ENCODE results near the gene IL1RAPL2.
"Not testable (repeated sequence)": the region's sequence is repeated elsewhere in the genome, so short reads cannot be mapped to it uniquely, and the experiment has no call there.

Gene IL1RAPL2

GRCh38 chrX:104863466-104863865 is 297.5 kb downstream of the IL1RAPL2 start:
- no peak for DNase-seq

GRCh38 chrX:104864296-104864695 is 298.3 kb downstream of the IL1RAPL2 start:
- DNase-seq, result no peak

GRCh38 chrX:104877504-104877903 is 311.5 kb downstream of the IL1RAPL2 start:
- no peak for DNase-seq

- DNase-seq, result no peak
These were observed 336.1 kb downstream of the IL1RAPL2 start for GRCh38 chrX:104902070-104902469.

GRCh38 chrX:104909694-104910093 is 343.7 kb downstream of the IL1RAPL2 start:
- not testable (repeated sequence) for DNase-seq

GRCh38 chrX:104913348-104913747 is 347.3 kb downstream of the IL1RAPL2 start:
- no peak for DNase-seq

- not testable (repeated sequence) for DNase-seq
These were observed 348.7 kb downstream of the IL1RAPL2 start for GRCh38 chrX:104914686-104915085.

- DNase-seq, result no peak
These were observed 352.1 kb downstream of the IL1RAPL2 start for GRCh38 chrX:104918122-104918521.

GRCh38 chrX:104921584-104922205 is 355.7 kb downstream of the IL1RAPL2 start:
- DNase-seq, result peak; percentile 11

- peak; percentile 25 for DNase-seq
These were observed 356.2 kb downstream of the IL1RAPL2 start for GRCh38 chrX:104922206-104922621.

GRCh38 chrX:104929324-104929723 is 363.3 kb downstream of the IL1RAPL2 start:
- DNase-seq, result no peak

GRCh38 chrX:104935581-104935980 is 369.6 kb downstream of the IL1RAPL2 start:
- no peak for DNase-seq

GRCh38 chrX:104953251-104953650 is 387.3 kb downstream of the IL1RAPL2 start:
- DNase-seq, result no peak

- DNase-seq, result no peak
These were observed 395.9 kb downstream of the IL1RAPL2 start for GRCh38 chrX:104961926-104962325.

GRCh38 chrX:104968241-104968640 is 402.2 kb downstream of the IL1RAPL2 start:
- DNase-seq, result no peak

GRCh38 chrX:104972737-104973136 is 406.7 kb downstream of the IL1RAPL2 start:
- DNase-seq, result no peak

GRCh38 chrX:104987063-104987462 is 421.1 kb downstream of the IL1RAPL2 start:
- peak; percentile 19 for DNase-seq

GRCh38 chrX:104988038-104988437 is 422.0 kb downstream of the IL1RAPL2 start:
- no peak for DNase-seq

- DNase-seq, result no peak
These were observed 429.5 kb downstream of the IL1RAPL2 start for GRCh38 chrX:104995546-104995945.

GRCh38 chrX:105006103-105006502 is 440.1 kb downstream of the IL1RAPL2 start:
- DNase-seq, result no peak

GRCh38 chrX:105006996-105007395 is 441.0 kb downstream of the IL1RAPL2 start:
- no peak for DNase-seq

- no peak for DNase-seq
These were observed 447.7 kb downstream of the IL1RAPL2 start for GRCh38 chrX:105013719-105014118.

GRCh38 chrX:105017641-105018040 is 451.6 kb downstream of the IL1RAPL2 start:
- no peak for DNase-seq

GRCh38 chrX:105018865-105019264 is 452.9 kb downstream of the IL1RAPL2 start:
- DNase-seq, result no peak

GRCh38 chrX:105028962-105029361 is 463.0 kb downstream of the IL1RAPL2 start:
- not testable (repeated sequence) for DNase-seq

Measured in NCI-H226 (cell line).